Endothelial cell of umbilical vein (primary cell): Measurements from ENCODE around the gene SOD3. TPM values are rescaled to one million over a fixed set of nuclear protein-coding genes. Genes with fewer than 3 reads are reported as not detected.

Source experiments
- BruUV-seq: library from RNA; stranded (reverse); fragments of 400-500 nt; replicated peaks from 2 replicates; lab custom pipeline; 2021; lab: Mats Ljungman, UMichigan
- CTCF ChIA-PET: fragments of 300-600, 350-600 bp; sonication (Branson Sonifier 250); formaldehyde crosslinking; loops from one replicate; lab custom pipeline; 2021; ENCODE audit warnings: antibody characterized with exemption, inconsistent platforms; lab: Charles Lee
- POLR2A ChIA-PET: fragments of 300-600, 350-600 bp; sonication (Branson Sonifier 250); formaldehyde crosslinking; loops from one replicate; lab custom pipeline; 2021; ENCODE audit warnings: antibody characterized with exemption, inconsistent platforms; lab: Charles Lee
- DNase-seq: peaks from one replicate; pipeline ENCODE4 v3.0.0-alpha.2; 2011; ENCODE audit warnings: low read depth, low spot score
- FAIRE-seq: peaks from 2 replicates; lab custom pipeline; 2011; peaks lifted over from hg19 to GRCh38; lab: Jason Lieb, UNC
- H2AFZ ChIP-seq: 2 replicates; pipeline ENCODE4 v1.6.0; 2012; ENCODE audit warnings: low read depth, low read length, control low read depth, inconsistent platforms
- H3K27ac ChIP-seq: 2 replicates; pipeline ENCODE4 v1.5.1; 2011; ENCODE audit warnings: low read depth, mild to moderate bottlenecking, control low read depth, low read length, moderate library complexity; ENCODE audit not compliant: insufficient read depth
- H3K27me3 ChIP-seq, 2 experiments: 2 replicates each; pipeline versions ENCODE4 v1.6.0 to v1.6.1; 2011; ENCODE audit warnings: low read length in 2 of 2, mixed read lengths in 1 of 2; ENCODE audit not compliant: control insufficient read depth in 2 of 2, insufficient read depth in 2 of 2
- H3K36me3 ChIP-seq, 2 experiments: 2 replicates in 1 of 2; 3 replicates in 1 of 2; pipeline ENCODE4 v1.5.1; 2011; ENCODE audit warnings: low read length in 2 of 2, mild to moderate bottlenecking in 1 of 2, moderate library complexity in 1 of 2; ENCODE audit not compliant: control insufficient read depth in 2 of 2, insufficient read depth in 2 of 2; ENCODE audit errors: extremely low read depth in 1 of 2
- H3K4me1 ChIP-seq: 3 replicates; pipeline ENCODE4 v1.5.1; 2011; ENCODE audit warnings: mild to moderate bottlenecking, low read length; ENCODE audit not compliant: control insufficient read depth, insufficient read depth; ENCODE audit errors: extremely low read depth
- H3K4me2 ChIP-seq: 2 replicates; pipeline ENCODE4 v1.6.1; 2011; ENCODE audit warnings: low read length, control low read depth, mixed read lengths; ENCODE audit not compliant: insufficient read depth
- H3K4me3 ChIP-seq, 3 experiments: fragments of 200-600 bp in 1 of 3; sonication (generic), shearing (Covaris generic) in 1 of 3; replicated peaks in 1 of 3; 2 replicates each; pipeline ENCODE4 v1.5.1; 2011 to 2016; ENCODE audit warnings: control low read depth in 3 of 3, low read length in 3 of 3, mild to moderate bottlenecking in 2 of 3, inconsistent platforms in 1 of 3, low read depth in 1 of 3, moderate library complexity in 1 of 3; ENCODE audit not compliant: insufficient read depth in 1 of 3
- H3K79me2 ChIP-seq: 2 replicates; pipeline ENCODE4 v1.6.0; 2012; ENCODE audit warnings: low read length, inconsistent platforms; ENCODE audit not compliant: control insufficient read depth, insufficient read depth
- H3K9ac ChIP-seq: replicated peaks from 2 replicates; pipeline ENCODE3; 2011; ENCODE audit warnings: low read length, control low read depth; ENCODE audit not compliant: insufficient read depth; ENCODE audit errors: extremely low read depth
- H3K9me1 ChIP-seq: replicated peaks from 3 replicates; pipeline ENCODE4 v1.6.0; 2011; ENCODE audit warnings: mild to moderate bottlenecking, low read length; ENCODE audit not compliant: control insufficient read depth, insufficient read depth; ENCODE audit errors: extremely low read depth
- H3K9me3 ChIP-seq: replicated peaks from 2 replicates; pipeline ENCODE4 v1.5.1; 2012; ENCODE audit warnings: low read length, inconsistent platforms; ENCODE audit not compliant: control insufficient read depth, insufficient read depth
- H4K20me1 ChIP-seq: replicated peaks from 2 replicates; pipeline ENCODE3; 2011; ENCODE audit warnings: mild to moderate bottlenecking, low read length; ENCODE audit not compliant: control insufficient read depth, insufficient read depth; ENCODE audit errors: extremely low read depth
- EZH2 ChIP-seq: IDR thresholded peaks from 2 replicates; pipeline ENCODE4 v1.6.1; 2012; ENCODE audit warnings: borderline replicate concordance, low read depth, mild to moderate bottlenecking, moderate library complexity, low read length, inconsistent platforms; ENCODE audit not compliant: severe bottlenecking
- FOS ChIP-seq: IDR thresholded peaks from 2 replicates; pipeline ENCODE4 v1.6.1; 2011; ENCODE audit warnings: mild to moderate bottlenecking, low read length, moderate library complexity, borderline replicate concordance; ENCODE audit not compliant: insufficient read depth
- GATA2 ChIP-seq: IDR thresholded peaks from 2 replicates; pipeline ENCODE4 v1.7.0; 2011; ENCODE audit warnings: low read depth, mild to moderate bottlenecking, moderate library complexity, mixed read lengths, low read length; ENCODE audit not compliant: insufficient read length, insufficient read depth
- JUN ChIP-seq: IDR thresholded peaks from 2 replicates; pipeline ENCODE4 v1.6.1; 2011; ENCODE audit warnings: borderline replicate concordance, low read depth; ENCODE audit not compliant: insufficient read length, insufficient read depth
- MYC ChIP-seq: IDR thresholded peaks from one replicate; pipeline ENCODE4 v1.6.1; 2011; ENCODE audit warnings: mild to moderate bottlenecking, low read depth, low read length
- POLR2A ChIP-seq: IDR thresholded peaks from 2 replicates; pipeline ENCODE4 v1.6.1; 2012; ENCODE audit warnings: low read depth, mild to moderate bottlenecking, control low read depth, low read length
- POLR2AphosphoS5 ChIP-seq: IDR thresholded peaks from 2 replicates; pipeline ENCODE4 v1.6.1; 2012; ENCODE audit warnings: low read depth, mild to moderate bottlenecking, control low read depth, low read length, moderate library complexity; ENCODE audit not compliant: insufficient read depth
- dilution Hi-C: fragments of 300-500 bp; cut with MboI; formaldehyde crosslinking; loops from one replicate; pipeline ENCODE4 v1.15.0; 2019; ENCODE audit warnings: low sequenced_read_pairs; ENCODE audit not compliant: extremely low pct_ligation_motif_present
- intact Hi-C: fragments of 100-400 bp; cut with micrococcal nuclease; formaldehyde crosslinking; loops from one replicate; pipeline ENCODE4 v1.10.0; 2022
- polyA plus RNA-seq, 4 experiments: library from polyadenylated mRNA; depleted of rRNA in 3 of 4; stranded (reverse) in 3 of 4; unstranded in 1 of 4; fragments of >200 nt; gene quantifications; 2 replicates each; pipeline versions ENCODE4 v1.2.1 to v1.2.3, GENCODE V29; 2011 to 2012; ENCODE audit warnings: missing spikeins in 1 of 4
- total RNA-seq: library from RNA; stranded (reverse); gene quantifications from 2 replicates; pipeline ENCODE4 v1.2.3, GENCODE V29; 2021
- TF ChIP-seq, protein P1 (sequence below): IDR thresholded peaks from 2 replicates; pipeline ENCODE4 v1.6.1; 2011; ENCODE audit not compliant: insufficient read depth, insufficient read length
- TF ChIP-seq, protein P2 (sequence below), 2 donors: IDR thresholded peaks; 1 replicate in 1 of 2; 2 replicates in 1 of 2; pipeline ENCODE4 v1.5.1; 2011; ENCODE audit warnings: low read length in 2 of 2, mild to moderate bottlenecking in 2 of 2, moderate library complexity in 2 of 2, control low read depth in 1 of 2, inconsistent platforms in 1 of 2, low read depth in 1 of 2; ENCODE audit not compliant: insufficient read depth in 1 of 2; ENCODE audit errors: extremely low read depth in 1 of 2

SOD3 gene
- total and polyA plus RNA-seq, 2 donors (not counting 3 experiments of a cell fraction or from before 2014, with no cell fraction given): not detected

DNA sequence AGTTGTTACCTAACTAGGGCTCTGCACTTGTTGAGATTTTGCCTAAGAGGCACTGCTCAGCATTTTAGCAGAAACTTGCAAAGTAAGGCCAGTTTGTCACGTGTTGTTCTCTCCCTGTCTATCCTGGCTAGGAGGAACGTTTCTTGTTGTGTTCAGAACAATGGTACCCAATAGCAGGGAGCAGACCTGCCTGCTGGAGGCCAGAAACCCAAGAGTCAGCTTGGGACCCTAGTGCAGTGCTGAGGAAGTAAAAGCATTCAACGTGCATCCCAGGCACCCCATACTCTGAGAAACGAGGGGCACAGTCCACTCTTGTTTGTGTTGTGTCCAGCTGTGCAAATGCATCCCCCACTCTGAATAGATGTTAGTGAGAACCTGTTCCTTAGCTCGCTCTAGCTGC is 42.4 kb downstream of the SOD3 start:
- POLR2A ChIA-PET: no interaction called here
- Histone ChIP-seq H3K9ac (no peak overlapping the region), H3K27ac (no peak overlapping the region), H3K4me3 (no peak overlapping the region), H3K4me1 (peaks cover 6% of the 10 kb centered on the region), H3K79me2 (no peaks in the 10 kb centered on the region), H2AFZ (no peak overlapping the region), H3K27me3 (no peaks in the 10 kb centered on the region), H3K36me3 (no peaks in the 10 kb centered on the region), H3K9me3 (no peaks in the 10 kb centered on the region), H3K9me1 (no peaks in the 10 kb centered on the region), H3K4me2 (no peak overlapping the region), H4K20me1 (no peaks in the 10 kb centered on the region)
- no peak for FAIRE-seq
- DNase-seq: no peak
- CTCF ChIA-PET: no interaction called here
- no TSS peak for BruUV-seq
- intact Hi-C loops (no loop called here), dilution Hi-C loops (no loop called here)
- no peak for TF ChIP-seq JUN

DNA sequence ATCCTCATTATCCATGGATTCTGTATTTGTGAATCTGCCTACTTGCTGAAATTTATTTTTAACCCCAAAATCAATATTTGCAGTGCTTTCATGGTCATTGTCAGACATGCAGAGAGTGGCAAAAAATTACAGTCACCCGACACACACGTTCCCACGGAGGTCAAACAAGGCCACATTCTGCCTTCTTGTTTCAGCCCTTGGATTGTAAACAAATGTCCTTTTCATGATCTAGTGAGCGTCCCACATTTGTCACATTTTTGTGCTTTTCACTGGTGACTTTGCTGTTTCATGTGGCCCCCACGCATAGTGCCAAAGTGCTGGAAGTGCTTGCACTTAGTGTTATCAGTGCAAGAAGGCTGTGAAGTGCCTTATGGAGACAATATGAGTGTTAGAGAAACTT is 45.0 kb downstream of the SOD3 start:
- no peak for TF ChIP-seq MYC
- TF ChIP-seq, protein P1, sequence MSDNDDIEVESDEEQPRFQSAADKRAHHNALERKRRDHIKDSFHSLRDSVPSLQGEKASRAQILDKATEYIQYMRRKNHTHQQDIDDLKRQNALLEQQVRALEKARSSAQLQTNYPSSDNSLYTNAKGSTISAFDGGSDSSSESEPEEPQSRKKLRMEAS: no peak
- no peak for TF ChIP-seq GATA2
- no peak for TF ChIP-seq EZH2
- TF ChIP-seq POLR2AphosphoS5: no peak
- TF ChIP-seq, protein P2, sequence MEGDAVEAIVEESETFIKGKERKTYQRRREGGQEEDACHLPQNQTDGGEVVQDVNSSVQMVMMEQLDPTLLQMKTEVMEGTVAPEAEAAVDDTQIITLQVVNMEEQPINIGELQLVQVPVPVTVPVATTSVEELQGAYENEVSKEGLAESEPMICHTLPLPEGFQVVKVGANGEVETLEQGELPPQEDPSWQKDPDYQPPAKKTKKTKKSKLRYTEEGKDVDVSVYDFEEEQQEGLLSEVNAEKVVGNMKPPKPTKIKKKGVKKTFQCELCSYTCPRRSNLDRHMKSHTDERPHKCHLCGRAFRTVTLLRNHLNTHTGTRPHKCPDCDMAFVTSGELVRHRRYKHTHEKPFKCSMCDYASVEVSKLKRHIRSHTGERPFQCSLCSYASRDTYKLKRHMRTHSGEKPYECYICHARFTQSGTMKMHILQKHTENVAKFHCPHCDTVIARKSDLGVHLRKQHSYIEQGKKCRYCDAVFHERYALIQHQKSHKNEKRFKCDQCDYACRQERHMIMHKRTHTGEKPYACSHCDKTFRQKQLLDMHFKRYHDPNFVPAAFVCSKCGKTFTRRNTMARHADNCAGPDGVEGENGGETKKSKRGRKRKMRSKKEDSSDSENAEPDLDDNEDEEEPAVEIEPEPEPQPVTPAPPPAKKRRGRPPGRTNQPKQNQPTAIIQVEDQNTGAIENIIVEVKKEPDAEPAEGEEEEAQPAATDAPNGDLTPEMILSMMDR (IDR thresholded peaks at IDR 0.05; ENCODE audit: extremely low read depth in 1 of 2, insufficient read depth in 1 of 2, low read depth in 1 of 2, low read length in 2 of 2): no peak
- no peak for TF ChIP-seq POLR2A
- TF ChIP-seq FOS: no peak
- TF ChIP-seq JUN: no peak
- FAIRE-seq (no peak), DNase-seq (no peak)
- no peak overlapping the region for H3K9ac ChIP-seq
- no peaks in the 10 kb centered on the region for H3K9me3 ChIP-seq
- H3K4me3 ChIP-seq: no peak overlapping the region
- POLR2A ChIA-PET: no interaction called here
- BruUV-seq: no TSS peak
- no peaks in the 10 kb centered on the region for H3K79me2 ChIP-seq
- CTCF ChIA-PET: no interaction called here
- intact Hi-C loops (loop anchor here (5.0 kb wide), 1 partner anchor 72 kb away; the partner anchor contains the start of gene CCDC149), dilution Hi-C loops (no loop called here)
- H3K4me2 ChIP-seq: no peak overlapping the region
- no peak overlapping the region for H3K27ac ChIP-seq
- H3K4me1 ChIP-seq: peaks cover 15% of the 10 kb centered on the region
- no peaks in the 10 kb centered on the region for H3K36me3 ChIP-seq
- H3K27me3 ChIP-seq: no peaks in the 10 kb centered on the region
- H4K20me1 ChIP-seq: no peaks in the 10 kb centered on the region
- no peak overlapping the region for H2AFZ ChIP-seq
- H3K9me1 ChIP-seq: no peaks in the 10 kb centered on the region
